HTERT RPE-1 (cell line): Measurements from ENCODE around the gene FAIM.
"Not testable (repeated sequence)": the region's sequence is repeated elsewhere in the genome, so short reads cannot be mapped to it uniquely, and the experiment has no call there.

ENCODE experiments used
- in situ Hi-C: fragments of 300-500 bp; cut with MboI; formaldehyde crosslinking; loops from 4 replicates; pipeline ENCODE4 v1.14.3; 2020; ENCODE audit warnings: low sequenced_read_pairs

Gene FAIM

DNA sequence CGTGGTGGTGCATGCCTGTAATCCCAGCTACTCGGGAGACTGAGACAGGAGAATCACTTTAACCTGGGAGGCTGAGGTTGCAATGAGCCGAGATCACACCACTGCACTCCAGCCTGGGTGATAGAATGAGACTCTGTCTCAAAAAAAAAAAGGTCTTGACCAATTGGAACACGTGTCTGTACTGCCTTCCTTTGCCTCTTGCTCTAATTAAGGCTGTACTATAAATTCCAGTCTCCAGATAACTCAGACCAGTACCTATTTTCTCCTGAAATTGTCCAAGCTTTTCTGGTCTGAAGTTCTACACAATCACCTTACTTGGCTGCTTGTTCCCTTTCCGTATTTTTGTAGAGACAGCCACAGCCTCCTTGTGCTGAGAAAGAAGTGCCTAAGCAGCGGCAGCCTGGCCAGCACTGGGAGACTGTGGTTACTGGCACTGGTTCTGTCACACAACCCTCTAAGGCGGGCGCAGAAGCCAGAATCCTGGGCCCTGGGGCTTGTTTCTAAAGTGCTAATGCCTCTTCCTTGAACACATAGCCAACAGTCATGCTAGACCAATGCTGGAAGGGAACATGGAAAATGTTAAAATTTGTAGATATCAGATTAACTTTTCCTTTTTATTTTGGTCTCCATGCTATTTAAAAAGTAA lies 8.3 kb upstream of the FAIM start:
- in situ Hi-C loops, result no loop called here

- in situ Hi-C loops, result not testable (repeated sequence)
Measured at GRCh38 chr3:138601661-138602060, 6.9 kb upstream of the FAIM start.

- in situ Hi-C loops, result not testable (repeated sequence)
Measured at GRCh38 chr3:138604106-138604595, 4.4 kb upstream of the FAIM start.

DNA sequence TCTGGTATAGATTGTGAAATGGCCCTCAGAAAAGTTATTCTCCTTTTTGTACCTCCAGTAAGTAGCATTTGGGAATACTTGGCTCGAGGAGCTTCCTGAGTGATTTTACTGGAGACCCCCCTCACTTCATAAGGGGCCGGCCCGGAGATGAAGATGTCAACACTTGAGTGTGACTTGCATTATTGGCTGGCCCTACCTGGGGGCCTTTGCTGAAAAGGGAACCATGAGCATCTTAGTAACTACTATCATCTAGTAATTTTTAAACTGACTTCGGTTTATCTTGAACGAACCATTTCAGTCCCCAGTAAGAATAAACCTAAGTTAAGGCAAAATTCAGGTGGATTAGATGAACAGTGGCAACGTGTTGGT lies 1.3 kb downstream of the FAIM start:
- in situ Hi-C loops, result no loop called here

DNA sequence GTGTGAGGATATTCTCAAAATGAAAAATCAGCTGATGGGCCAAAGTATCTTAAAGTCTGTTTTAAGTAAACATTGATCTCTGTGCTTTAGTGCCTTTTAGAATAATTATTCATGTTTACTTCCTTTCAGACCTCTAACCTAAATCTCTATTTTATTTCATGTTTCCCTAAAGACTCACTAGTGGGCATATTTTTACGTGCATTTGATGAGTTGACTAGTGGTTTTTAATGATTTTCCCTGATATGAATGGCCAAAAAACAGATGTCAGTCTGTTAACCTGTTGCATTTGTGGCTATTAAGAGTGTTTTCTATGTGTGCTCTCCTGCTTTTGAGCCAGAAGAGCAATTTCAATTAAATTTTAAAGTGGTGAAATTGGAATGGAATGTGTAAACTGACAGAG lies 6.9 kb downstream of the FAIM start:
- in situ Hi-C loops, result no loop called here

DNA sequence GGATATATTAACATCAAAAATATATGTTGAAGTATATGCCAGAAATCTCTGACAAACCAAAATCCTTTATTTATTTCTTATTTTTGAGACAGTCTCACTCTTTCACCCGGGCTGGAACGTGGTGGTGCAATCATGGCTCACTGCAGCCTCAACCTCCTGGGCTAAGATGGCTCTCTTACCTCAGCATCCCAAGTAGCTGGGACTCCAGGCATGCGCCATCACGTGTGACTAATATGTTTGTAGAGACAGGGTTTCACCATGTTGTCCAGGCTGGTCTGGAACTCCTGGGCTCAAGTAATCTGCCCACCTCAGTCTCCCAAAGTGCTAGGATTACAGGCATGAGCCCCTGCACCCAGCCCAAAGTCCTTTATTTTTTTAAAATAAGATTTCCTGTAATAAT lies 11.9 kb downstream of the FAIM start:
- in situ Hi-C loops, result no loop called here

- in situ Hi-C loops, result no loop called here
Measured at GRCh38 chr3:138624518-138624917, 15.9 kb downstream of the FAIM start.

DNA sequence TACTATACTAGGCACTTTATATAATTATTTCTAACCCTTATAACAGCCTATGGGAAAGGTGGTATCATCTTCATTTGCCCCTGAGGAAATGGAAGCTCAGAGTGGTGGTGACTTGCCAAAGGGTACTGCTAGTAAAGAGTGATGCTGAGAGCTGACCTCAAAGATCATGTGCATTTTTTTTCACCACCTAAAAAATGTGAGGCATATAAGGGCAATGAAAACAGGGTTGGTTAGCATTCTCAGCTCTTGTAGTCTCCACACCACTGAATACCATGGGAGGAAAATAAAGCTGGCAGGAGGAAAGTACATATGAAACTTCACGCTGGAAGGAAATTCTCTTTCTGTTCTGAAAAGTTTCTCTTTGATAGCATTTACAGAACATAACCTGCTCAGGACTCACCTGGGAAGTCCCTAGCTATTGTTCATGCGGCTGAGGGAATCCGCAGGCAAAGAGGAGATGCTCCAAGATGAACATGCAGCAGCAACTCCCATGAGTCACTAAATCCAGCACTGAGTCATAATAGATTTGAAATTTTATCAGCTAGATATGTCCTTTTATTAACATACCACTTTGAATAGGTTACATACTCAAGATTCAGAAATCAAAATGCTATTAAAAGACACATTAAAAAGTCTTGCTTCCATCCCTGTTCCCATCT lies 17.3 kb downstream of the FAIM start:
- in situ Hi-C loops, result no loop called here

- in situ Hi-C loops, result no loop called here
Measured at GRCh38 chr3:138629526-138629925, 21.0 kb downstream of the FAIM start.

- in situ Hi-C loops, result no loop called here
Measured at GRCh38 chr3:138638641-138639040, 30.1 kb downstream of the FAIM start.

DNA sequence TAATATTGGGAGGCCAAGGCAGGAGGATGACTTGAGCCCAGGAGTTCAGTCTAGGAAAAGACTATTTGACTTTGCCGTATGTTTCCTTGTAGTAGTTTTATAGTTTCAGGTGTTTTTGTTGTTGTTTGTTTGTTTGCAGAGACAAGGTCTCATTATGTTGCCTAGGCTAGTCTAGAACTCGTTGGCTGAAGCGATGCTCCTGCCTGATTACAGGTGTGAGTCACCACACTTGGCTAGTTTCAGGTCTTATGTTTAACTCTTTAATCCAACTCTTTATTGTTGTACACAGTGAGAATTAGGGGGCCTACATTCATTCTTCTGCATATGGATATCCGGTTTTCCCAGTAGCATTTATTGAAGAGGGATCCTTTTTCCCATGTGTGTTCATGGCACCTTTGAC lies 32.0 kb downstream of the FAIM start:
- in situ Hi-C loops, result no loop called here

- in situ Hi-C loops, result no loop called here
Measured at GRCh38 chr3:138642226-138642926, 33.8 kb downstream of the FAIM start.

DNA sequence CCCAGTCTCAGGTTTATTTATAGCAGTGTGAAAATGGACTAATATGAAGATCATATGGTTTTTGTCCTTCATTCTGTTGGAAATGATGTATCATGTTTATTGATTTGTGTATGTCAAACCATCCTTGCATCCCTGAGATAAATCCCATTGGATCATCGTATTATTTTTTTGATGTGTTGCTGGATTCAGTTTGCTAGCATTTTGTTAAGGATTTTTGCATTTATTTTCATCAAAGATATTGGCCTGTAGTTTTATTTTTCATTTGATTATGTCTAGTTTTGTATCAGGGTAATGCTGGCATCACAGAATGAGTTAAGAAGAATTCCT lies 34.3 kb downstream of the FAIM start:
- in situ Hi-C loops, result no loop called here

- in situ Hi-C loops, result no loop called here
Measured at GRCh38 chr3:138646008-138646407, 37.4 kb downstream of the FAIM start.

- in situ Hi-C loops, result no loop called here
Measured at GRCh38 chr3:138646513-138646912, 37.9 kb downstream of the FAIM start.

GRCh38 chr3:138649134-138649533 lies 40.6 kb downstream of the FAIM start:
- in situ Hi-C loops, result no loop called here

DNA sequence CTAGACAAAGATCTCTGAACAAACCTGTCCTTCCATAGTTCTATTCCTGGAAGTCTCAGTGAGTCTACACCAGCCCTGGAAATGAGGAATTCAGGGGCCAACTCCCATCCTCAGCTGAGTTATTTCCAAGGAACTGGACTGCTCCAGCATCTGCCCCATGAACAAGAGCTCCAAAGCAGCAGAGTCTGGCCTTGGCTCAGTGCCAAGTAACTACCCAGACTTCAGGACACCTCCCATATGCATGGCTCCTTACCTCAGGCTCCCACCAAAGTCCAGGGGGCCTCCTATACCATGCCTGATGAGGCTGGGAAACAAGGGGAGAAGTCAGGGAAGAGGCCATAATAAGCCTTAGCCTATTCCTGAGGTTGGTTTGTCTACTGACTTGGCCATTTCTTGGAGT lies 45.0 kb downstream of the FAIM start:
- in situ Hi-C loops, result no loop called here

DNA sequence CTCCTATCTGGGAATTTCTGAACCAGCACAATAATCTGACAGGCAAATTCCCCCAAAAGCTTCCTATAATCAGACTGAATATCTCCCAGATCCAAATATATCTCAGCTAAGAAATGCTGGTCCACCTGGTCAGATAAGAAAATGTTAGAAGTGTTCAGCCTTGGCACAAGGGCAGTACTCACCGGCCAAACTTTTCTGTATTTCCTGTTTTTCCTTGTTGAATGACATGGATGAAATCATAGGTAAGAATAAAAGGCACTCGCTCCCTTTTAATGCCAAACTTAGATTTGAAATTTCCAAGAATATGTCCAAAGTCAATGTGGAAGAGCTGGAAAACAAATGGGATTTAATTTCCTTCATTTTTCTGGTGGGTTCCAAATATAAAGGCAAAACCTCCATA lies 48.9 kb downstream of the FAIM start:
- in situ Hi-C loops, result no loop called here

GRCh38 chr3:138668107-138668506 lies 59.5 kb downstream of the FAIM start:
- in situ Hi-C loops, result no loop called here

DNA sequence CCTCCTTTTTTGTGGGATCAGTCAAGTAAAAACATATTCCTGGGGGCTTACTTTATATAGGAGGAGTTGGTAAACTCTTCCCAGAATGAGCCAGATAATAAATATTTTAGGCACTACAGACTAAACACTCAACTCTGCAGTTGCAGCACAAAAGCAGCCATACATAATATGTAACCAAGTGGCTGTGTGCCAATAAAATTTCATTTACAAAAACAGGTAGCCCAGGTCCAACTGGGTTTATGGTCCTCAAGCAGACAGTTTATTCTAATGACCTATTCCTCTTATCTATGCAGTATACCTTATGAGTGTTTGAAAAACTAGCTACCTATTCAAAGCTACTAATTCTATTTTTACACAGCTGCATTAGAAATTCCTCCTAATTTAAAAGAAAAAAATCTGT lies 61.8 kb downstream of the FAIM start:
- in situ Hi-C loops, result no loop called here

DNA sequence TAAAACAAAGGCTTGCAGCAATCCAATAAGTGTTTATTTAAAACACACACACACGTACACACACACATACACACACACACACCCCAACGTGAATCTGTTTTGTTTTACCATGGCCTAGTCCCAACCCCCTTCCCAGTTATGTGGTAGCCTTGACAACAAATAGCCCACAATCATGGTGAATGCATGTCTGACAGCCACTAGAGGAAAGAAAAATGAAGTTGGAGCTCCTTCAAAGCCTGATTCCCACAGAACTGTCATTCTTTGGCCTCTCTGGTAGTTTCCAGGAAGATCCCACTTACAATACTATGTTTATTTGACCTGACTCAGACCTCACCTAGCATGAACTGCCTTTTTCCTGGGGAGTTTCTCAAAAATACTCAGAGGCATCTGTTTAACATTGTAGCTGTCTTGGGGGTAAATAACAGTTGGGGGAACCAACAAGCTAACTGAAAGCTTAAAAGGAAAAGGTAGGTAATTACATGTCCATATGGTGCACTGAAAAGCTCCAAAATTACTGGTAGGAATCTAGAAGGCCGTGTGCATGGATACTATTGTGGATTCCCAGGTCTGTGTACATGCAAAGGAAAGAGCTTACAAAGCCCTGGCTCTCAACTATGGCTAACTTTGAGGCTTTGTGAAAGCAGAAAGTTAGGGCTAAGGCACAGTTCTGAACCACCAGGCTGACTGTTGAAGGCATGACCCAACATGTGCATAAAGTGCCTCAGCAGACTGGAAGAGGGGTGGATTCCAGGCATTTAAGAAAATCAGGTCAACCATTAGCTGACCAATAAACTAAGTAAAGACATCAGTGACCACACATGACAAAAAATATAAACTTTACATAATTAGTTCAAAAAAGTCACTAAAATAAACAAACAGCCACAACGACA lies 65.3 kb downstream of the FAIM start:
- in situ Hi-C loops, result no loop called here
